Measurements from ENCODE around the gene BLVRA. TPM values are rescaled to one million over a fixed set of nuclear protein-coding genes. Genes with fewer than 3 reads are reported as not detected.

BLVRA gene
- total and polyA plus RNA-seq, 2 donors (not counting 1 experiment from before 2014, with no cell fraction given) = 72.8 to 108 TPM

GRCh38 chr7:43753271-43753810 is 5.1 kb upstream of the BLVRA start:
- DNase-seq (ENCODE audit: low read depth in 2 of 2) = no peak
- Histone ChIP-seq H2AFZ (ENCODE audit: low read length) (no peak overlapping the region), H3K4me2 (ENCODE audit: extremely low read depth, insufficient read depth, low read length) (no peak overlapping the region), H3K27me3 (ENCODE audit: control insufficient read depth, insufficient read depth, low read length) (no peaks in the 10 kb centered on the region), H3K27ac (ENCODE audit: insufficient read depth, low read length) (no peak overlapping the region), H3K4me1 (ENCODE audit: control insufficient read depth, extremely low read depth, insufficient read depth, low read length) (peaks cover 18% of the 10 kb centered on the region), H3K4me3 (replicated peaks in 1 of 4; ENCODE audit: control extremely low read depth in 1 of 4, insufficient read depth in 1 of 4, low read depth in 3 of 4, low read length in 4 of 4) (no peak overlapping the region), H3K36me3 (ENCODE audit: control insufficient read depth, insufficient read depth, low read length) (no peaks in the 10 kb centered on the region), H4K20me1 (ENCODE audit: control insufficient read depth, extremely low read depth, insufficient read depth, low read length) (no peaks in the 10 kb centered on the region), H3K9me3 (ENCODE audit: control insufficient read depth, insufficient read depth, low read depth, low read length) (no peaks in the 10 kb centered on the region), H3K79me2 (ENCODE audit: control insufficient read depth, insufficient read depth, low read length) (no peaks in the 10 kb centered on the region), H3K9ac (ENCODE audit: insufficient read depth, low read length) (no peak overlapping the region)
- no peak for TF ChIP-seq EZH2 (IDR thresholded peaks at IDR 0.05; ENCODE audit: low read length, missing control alignments)
- TF ChIP-seq, protein P1, sequence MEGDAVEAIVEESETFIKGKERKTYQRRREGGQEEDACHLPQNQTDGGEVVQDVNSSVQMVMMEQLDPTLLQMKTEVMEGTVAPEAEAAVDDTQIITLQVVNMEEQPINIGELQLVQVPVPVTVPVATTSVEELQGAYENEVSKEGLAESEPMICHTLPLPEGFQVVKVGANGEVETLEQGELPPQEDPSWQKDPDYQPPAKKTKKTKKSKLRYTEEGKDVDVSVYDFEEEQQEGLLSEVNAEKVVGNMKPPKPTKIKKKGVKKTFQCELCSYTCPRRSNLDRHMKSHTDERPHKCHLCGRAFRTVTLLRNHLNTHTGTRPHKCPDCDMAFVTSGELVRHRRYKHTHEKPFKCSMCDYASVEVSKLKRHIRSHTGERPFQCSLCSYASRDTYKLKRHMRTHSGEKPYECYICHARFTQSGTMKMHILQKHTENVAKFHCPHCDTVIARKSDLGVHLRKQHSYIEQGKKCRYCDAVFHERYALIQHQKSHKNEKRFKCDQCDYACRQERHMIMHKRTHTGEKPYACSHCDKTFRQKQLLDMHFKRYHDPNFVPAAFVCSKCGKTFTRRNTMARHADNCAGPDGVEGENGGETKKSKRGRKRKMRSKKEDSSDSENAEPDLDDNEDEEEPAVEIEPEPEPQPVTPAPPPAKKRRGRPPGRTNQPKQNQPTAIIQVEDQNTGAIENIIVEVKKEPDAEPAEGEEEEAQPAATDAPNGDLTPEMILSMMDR (conservative IDR thresholded peaks at IDR 0.05 in 1 of 2, IDR thresholded peaks at IDR 0.05 in 1 of 2; ENCODE audit: low read depth in 1 of 2, low read length in 2 of 2) = no peak

DNA sequence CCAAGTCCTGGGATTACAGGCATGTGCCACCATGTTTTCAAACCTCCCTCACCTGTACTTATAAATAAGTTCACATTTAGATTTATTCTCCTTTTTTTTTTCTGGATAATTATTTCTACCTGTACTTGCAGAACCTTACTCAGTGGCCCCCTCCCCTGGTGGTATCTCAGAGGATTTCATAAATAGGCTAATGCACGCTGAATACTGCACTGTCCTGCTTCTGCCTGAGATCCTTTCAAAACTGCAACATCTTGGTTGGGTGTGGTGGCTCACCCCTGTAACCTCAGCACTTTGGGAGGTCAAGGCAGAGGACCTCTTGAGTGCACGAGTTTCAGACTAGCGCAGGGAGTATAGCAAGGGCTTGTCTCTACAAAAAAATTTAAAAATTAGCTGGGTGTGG is 4.6 kb upstream of the BLVRA start:
- Histone ChIP-seq H3K27ac (ENCODE audit: insufficient read depth, low read length) (no peak overlapping the region), H3K36me3 (ENCODE audit: control insufficient read depth, insufficient read depth, low read length) (no peaks in the 10 kb centered on the region), H3K4me1 (ENCODE audit: control insufficient read depth, extremely low read depth, insufficient read depth, low read length) (peaks cover 18% of the 10 kb centered on the region), H3K9me3 (ENCODE audit: control insufficient read depth, insufficient read depth, low read depth, low read length) (no peaks in the 10 kb centered on the region), H3K4me2 (ENCODE audit: extremely low read depth, insufficient read depth, low read length) (no peak overlapping the region), H4K20me1 (ENCODE audit: control insufficient read depth, extremely low read depth, insufficient read depth, low read length) (no peaks in the 10 kb centered on the region), H3K27me3 (ENCODE audit: control insufficient read depth, insufficient read depth, low read length) (no peaks in the 10 kb centered on the region), H3K79me2 (ENCODE audit: control insufficient read depth, insufficient read depth, low read length) (no peaks in the 10 kb centered on the region), H2AFZ (ENCODE audit: low read length) (no peak overlapping the region), H3K9ac (ENCODE audit: insufficient read depth, low read length) (no peak overlapping the region), H3K4me3 (replicated peaks in 1 of 4; ENCODE audit: control extremely low read depth in 1 of 4, insufficient read depth in 1 of 4, low read depth in 3 of 4, low read length in 4 of 4) (no peak overlapping the region)
- TF ChIP-seq EZH2 (IDR thresholded peaks at IDR 0.05; ENCODE audit: low read length, missing control alignments) = no peak
- TF ChIP-seq, protein P1 (conservative IDR thresholded peaks at IDR 0.05 in 1 of 2, IDR thresholded peaks at IDR 0.05 in 1 of 2; ENCODE audit: low read depth in 1 of 2, low read length in 2 of 2) = no peak
- no peak for DNase-seq (ENCODE audit: low read depth in 2 of 2)

DNA sequence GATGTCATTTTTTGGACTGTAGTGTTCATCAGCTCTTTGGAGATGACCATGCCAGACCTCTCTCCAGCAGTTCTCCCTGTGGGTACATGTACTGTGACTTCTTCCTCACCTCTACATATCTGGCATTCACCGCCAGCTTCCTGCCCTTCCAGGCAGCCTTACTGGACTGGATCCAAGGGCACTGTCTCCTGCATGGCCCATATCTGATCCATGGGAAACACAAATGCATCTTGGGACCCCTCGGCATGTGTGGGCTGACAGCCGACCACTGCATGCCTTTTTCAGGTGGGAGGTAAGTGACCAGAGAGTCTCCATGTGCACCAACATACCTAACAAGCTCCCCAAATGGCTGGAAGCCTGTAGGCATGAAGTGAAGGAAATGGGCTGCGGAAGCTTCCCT is 3.9 kb upstream of the BLVRA start:
- Histone ChIP-seq H3K27me3 (ENCODE audit: control insufficient read depth, insufficient read depth, low read length) (no peaks in the 10 kb centered on the region), H3K4me2 (ENCODE audit: extremely low read depth, insufficient read depth, low read length) (no peak overlapping the region), H3K9ac (ENCODE audit: insufficient read depth, low read length) (no peak overlapping the region), H3K36me3 (ENCODE audit: control insufficient read depth, insufficient read depth, low read length) (no peaks in the 10 kb centered on the region), H3K9me3 (ENCODE audit: control insufficient read depth, insufficient read depth, low read depth, low read length) (no peaks in the 10 kb centered on the region), H3K27ac (ENCODE audit: insufficient read depth, low read length) (no peak overlapping the region), H3K4me1 (ENCODE audit: control insufficient read depth, extremely low read depth, insufficient read depth, low read length) (peaks cover 18% of the 10 kb centered on the region), H2AFZ (ENCODE audit: low read length) (no peak overlapping the region), H4K20me1 (ENCODE audit: control insufficient read depth, extremely low read depth, insufficient read depth, low read length) (no peaks in the 10 kb centered on the region), H3K79me2 (ENCODE audit: control insufficient read depth, insufficient read depth, low read length) (no peaks in the 10 kb centered on the region), H3K4me3 (replicated peaks in 1 of 4; ENCODE audit: control extremely low read depth in 1 of 4, insufficient read depth in 1 of 4, low read depth in 3 of 4, low read length in 4 of 4) (no peak overlapping the region)
- DNase-seq (ENCODE audit: low read depth in 2 of 2) = no peak
- no peak for TF ChIP-seq EZH2 (IDR thresholded peaks at IDR 0.05; ENCODE audit: low read length, missing control alignments)
- TF ChIP-seq, protein P1 (conservative IDR thresholded peaks at IDR 0.05 in 1 of 2, IDR thresholded peaks at IDR 0.05 in 1 of 2; ENCODE audit: low read depth in 1 of 2, low read length in 2 of 2) = no peak
